Body of pancreas (tissue), 4 donors: ENCODE results near the gene EN1. TPM values are rescaled to one million over a fixed set of nuclear protein-coding genes. Genes with fewer than 3 reads are reported as not detected.

ENCODE experiments used
- ATAC-seq: fragments of 150-250 bp; one replicate; pipeline ENCODE4 v1.9.1; 2016
- DNase-seq, 4 donors: peaks; one replicate each; pipeline ENCODE4 v3.0.0-alpha.2; 2019
- H3K27ac ChIP-seq, 4 donors: fragments of 200-600 bp; sonication (generic); 1 replicate in 3 of 4; 2 replicates in 1 of 4; pipeline versions ENCODE4 v1.5.1 to v1.6.1; 2016 to 2019; ENCODE audit warnings: mild to moderate bottlenecking in 1 of 4, mixed read lengths in 1 of 4, moderate library complexity in 1 of 4
- H3K27me3 ChIP-seq, 2 donors: fragments of 200-600 bp; sonication (generic); one replicate each; pipeline ENCODE4 v1.6.0; 2016; ENCODE audit warnings: mild to moderate bottlenecking in 1 of 2
- H3K36me3 ChIP-seq, 2 donors: fragments of 200-600 bp; sonication (generic); replicated peaks in 1 of 2; 2 replicates each; pipeline ENCODE4 v1.5.1; 2016; ENCODE audit warnings: low read depth in 2 of 2; ENCODE audit not compliant: insufficient read depth in 1 of 2
- H3K4me1 ChIP-seq: fragments of 200-600 bp; sonication (generic); one replicate; pipeline ENCODE4 v1.6.0; 2016
- H3K4me3 ChIP-seq, 2 donors: fragments of 200-600 bp; sonication (generic); 1 replicate in 1 of 2; 2 replicates in 1 of 2; pipeline ENCODE4 v1.5.1; 2016 to 2019
- H3K9me3 ChIP-seq, 3 donors: fragments of 200-600 bp; sonication (generic); 1 replicate in 2 of 3; 2 replicates in 1 of 3; pipeline ENCODE4 v1.5.1; 2016
- CTCF ChIP-seq, 7 experiments: fragments of 450-650 bp in 4 of 7; fragments of 200-600 bp in 3 of 7; sonication (generic) in 3 of 7; IDR thresholded peaks; one replicate each; pipeline ENCODE4 v1.5.1; 2016 to 2019; ENCODE audit warnings: antibody characterized with exemption in 7 of 7
- POLR2A ChIP-seq, 3 donors: fragments of 450-650 bp; IDR thresholded peaks; one replicate each; pipeline ENCODE4 v1.6.1; 2016; ENCODE audit warnings: antibody characterized with exemption in 3 of 3, mild to moderate bottlenecking in 2 of 3
- WGBS, 2 donors: methylation state at CpG; one replicate each; pipeline ENCODE4 v1.1.5; 2017; 5-methylcytosine and 5-hydroxymethylcytosine counted together
- intact Hi-C: fragments of 100-400 bp; cut with DNase I; formaldehyde crosslinking; loops from one replicate; pipeline ENCODE4 v1.15.1; 2023
- total RNA-seq, 2 donors: library from RNA; depleted of rRNA; stranded (reverse); fragments of >200 nt; gene quantifications; one replicate each; pipeline ENCODE4 v1.1.0, GENCODE V29; 2016

Gene EN1
- total RNA-seq, 2 donors from 2014 or later: not detected

- Histone ChIP-seq H3K27me3 (peaks cover 4 to 39% of the 10 kb centered on the region in 2 donors), H3K9me3 (no peaks in the 10 kb centered on the region), H3K4me1 (peaks cover 31% of the 10 kb centered on the region), H3K4me3 (no peak overlapping the region), H3K36me3 (no peaks in the 10 kb centered on the region), H3K27ac (no peak overlapping the region)
- ATAC-seq (no peak), DNase-seq (no peak)
- 10 to 17% methylated on average over 5 of the region's 5 CpGs for WGBS, 2 donors
- intact Hi-C loops: no loop called here
- TF ChIP-seq POLR2A (IDR thresholded peaks at IDR 0.05) (no peak), CTCF (IDR thresholded peaks at IDR 0.05) (no peak)
Measured at GRCh38 chr2:118860506-118860905, 13.1 kb upstream of the EN1 start.

DNA sequence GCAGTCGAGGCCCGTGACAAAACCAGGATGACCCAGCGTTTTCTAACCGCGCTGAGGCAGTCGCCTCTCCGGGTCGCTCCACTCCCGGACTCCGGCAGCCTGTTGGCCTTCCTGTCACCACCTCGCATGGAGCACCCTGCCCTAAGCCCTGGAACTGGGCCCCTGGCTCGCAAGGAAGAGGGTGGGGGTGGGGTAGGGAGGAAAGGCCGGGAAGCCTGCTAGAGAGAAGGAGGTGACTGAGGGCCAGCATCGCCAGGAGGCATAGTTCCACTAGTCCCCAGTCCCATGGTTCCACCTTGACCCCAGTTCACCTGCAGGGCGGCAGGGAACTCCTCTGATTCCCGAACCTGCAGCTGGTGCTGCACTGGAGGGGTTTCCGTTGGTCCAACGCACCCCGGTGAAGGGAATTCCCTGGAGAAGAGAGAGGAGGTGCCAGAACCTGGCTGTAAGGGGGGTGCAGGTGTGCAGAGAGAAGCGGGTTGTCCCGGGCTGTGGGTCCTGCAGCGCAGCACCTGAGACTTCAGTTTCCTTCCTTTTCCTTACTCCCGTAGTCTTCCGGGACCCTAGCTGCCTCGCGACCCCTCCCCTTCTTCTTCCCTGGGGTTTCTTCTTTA lies 11.8 kb upstream of the EN1 start:
- Histone ChIP-seq H3K27me3 (peaks cover 4 to 51% of the 10 kb centered on the region in 2 donors), H3K9me3 (no peaks in the 10 kb centered on the region), H3K4me1 (peaks cover 37% of the 10 kb centered on the region), H3K27ac (no peak overlapping the region), H3K4me3 (no peak overlapping the region), H3K36me3 (no peaks in the 10 kb centered on the region)
- no peak for ATAC-seq
- 11 to 19% methylated on average over 6 to 26 of the region's 26 CpGs for WGBS, 2 donors
- intact Hi-C loops: loop anchor here (5.0 to 10.0 kb wide), 3 partner anchors 487 to 817 kb away; no protein-coding TSS in a partner anchor
- no peak for TF ChIP-seq CTCF (IDR thresholded peaks at IDR 0.05)
- no peak for TF ChIP-seq POLR2A (IDR thresholded peaks at IDR 0.05)
- no peak for DNase-seq

- ATAC-seq (no peak), DNase-seq (no peak)
- Histone ChIP-seq H3K9me3 (no peaks in the 10 kb centered on the region), H3K27ac (no peak overlapping the region), H3K4me3 (no peak overlapping the region), H3K36me3 (no peaks in the 10 kb centered on the region), H3K4me1 (peaks cover 37% of the 10 kb centered on the region), H3K27me3 (peaks cover 4 to 56% of the 10 kb centered on the region in 2 donors)
- intact Hi-C loops: loop anchor here (5.0 to 10.0 kb wide), 3 partner anchors 486 to 816 kb away; no protein-coding TSS in a partner anchor
- 6% methylated on average over 40 of the region's 40 CpGs; no CpG with 5 or more reads in 1 of the 2 donors for WGBS, 2 donors
- TF ChIP-seq CTCF (IDR thresholded peaks at IDR 0.05) (no peak), POLR2A (IDR thresholded peaks at IDR 0.05) (no peak)
Measured at GRCh38 chr2:118858485-118859156, 11.2 kb upstream of the EN1 start.

GRCh38 chr2:118857677-118858484 lies 10.4 kb upstream of the EN1 start:
- TF ChIP-seq CTCF (IDR thresholded peaks at IDR 0.05): no peak
- no peak for TF ChIP-seq POLR2A (IDR thresholded peaks at IDR 0.05)
- DNase-seq: no peak
- Histone ChIP-seq H3K27ac (no peak overlapping the region), H3K27me3 (peaks cover 4 to 64% of the 10 kb centered on the region in 2 donors), H3K9me3 (no peaks in the 10 kb centered on the region), H3K4me1 (peaks cover 37% of the 10 kb centered on the region), H3K36me3 (no peaks in the 10 kb centered on the region), H3K4me3 (no peak overlapping the region)
- intact Hi-C loops: loop anchor here (5.0 to 10.0 kb wide), 3 partner anchors 486 to 816 kb away; no protein-coding TSS in a partner anchor
- no peak for ATAC-seq
- 5 to 7% methylated on average over 27 to 51 of the region's 52 CpGs for WGBS, 2 donors
